Measurements from ENCODE around the gene BAIAP2L2.
A peak's percentile ranks its signal among the peaks of the same experiment; 100 is the strongest.
"Not testable (repeated sequence)": the region's sequence is repeated elsewhere in the genome, so short reads cannot be mapped to it uniquely, and the experiment has no call there.

Gene BAIAP2L2

GRCh38 chr22:38110008-38110862 lies at the start of gene BAIAP2L2:
Gene BAIAP2L2, minus strand, starts transcription at chr22:38110684. Its CDS starts 159 bp downstream, at chr22:38110525.
- no peaks in the 10 kb centered on the region for H3K9me3 Mint-ChIP-seq
- peaks cover 3% of the 10 kb centered on the region for H3K4me1 Mint-ChIP-seq
- DNase-seq (no peak), ATAC-seq (no peak)
- H3K4me3 Mint-ChIP-seq = no peak within 1 kb of the TSS
- H3K27me3 Mint-ChIP-seq = no peaks in the 10 kb centered on the region
- no peak within 1 kb of the TSS for H3K27ac Mint-ChIP-seq
- H3K36me3 Mint-ChIP-seq (ENCODE audit: low read depth) = no peaks in the 10 kb centered on the region

- Mint-ChIP-seq H3K27me3 (no peaks in the 10 kb centered on the region), H3K27ac (no peak overlapping the region), H3K36me3 (ENCODE audit: low read depth) (peaks cover 4% of the 10 kb centered on the region), H3K4me3 (no peak overlapping the region), H3K4me1 (no peaks in the 10 kb centered on the region), H3K9me3 (no peaks in the 10 kb centered on the region)
- ATAC-seq (no peak), DNase-seq (no peak)
Measured at GRCh38 chr22:38155703-38156102, 45.2 kb upstream of the BAIAP2L2 start.

- H3K27ac Mint-ChIP-seq; H3K9me3 Mint-ChIP-seq; H3K4me1 Mint-ChIP-seq; DNase-seq; H3K36me3 Mint-ChIP-seq (ENCODE audit: low read depth); H3K27me3 Mint-ChIP-seq; ATAC-seq; H3K4me3 Mint-ChIP-seq: not testable (repeated sequence)
Measured at GRCh38 chr22:38154563-38154915, 44.1 kb upstream of the BAIAP2L2 start.

- no peaks in the 10 kb centered on the region for H3K4me1 Mint-ChIP-seq
- no peak for DNase-seq
- ATAC-seq = no peak
Measured at GRCh38 chr22:38153821-38154562, 43.5 kb upstream of the BAIAP2L2 start.

GRCh38 chr22:38151126-38151500 lies 40.6 kb upstream of the BAIAP2L2 start:
- no peaks in the 10 kb centered on the region for H3K36me3 Mint-ChIP-seq (ENCODE audit: low read depth)
- no peak overlapping the region for H3K4me3 Mint-ChIP-seq
- no peak overlapping the region for H3K27ac Mint-ChIP-seq
- H3K4me1 Mint-ChIP-seq = peaks cover 12% of the 10 kb centered on the region
- DNase-seq = no peak
- H3K9me3 Mint-ChIP-seq = no peaks in the 10 kb centered on the region
- no peaks in the 10 kb centered on the region for H3K27me3 Mint-ChIP-seq
- no peak for ATAC-seq

More at GRCh38 chr22:38153821-38154562, 43.5 kb upstream of the BAIAP2L2 start:
- Mint-ChIP-seq H3K4me3 (no peak overlapping the region), H3K36me3 (ENCODE audit: low read depth) (no peaks in the 10 kb centered on the region), H3K9me3 (no peaks in the 10 kb centered on the region), H3K27me3 (no peaks in the 10 kb centered on the region), H3K27ac (no peak overlapping the region)

- no peak overlapping the region for H3K4me3 Mint-ChIP-seq
- peaks cover 15% of the 10 kb centered on the region for H3K4me1 Mint-ChIP-seq
- no peaks in the 10 kb centered on the region for H3K27me3 Mint-ChIP-seq
Measured at GRCh38 chr22:38148245-38148644, 37.8 kb upstream of the BAIAP2L2 start.

GRCh38 chr22:38146166-38146565 lies 35.7 kb upstream of the BAIAP2L2 start:
- not testable (repeated sequence) for H3K36me3 Mint-ChIP-seq (ENCODE audit: low read depth); ATAC-seq; H3K27ac Mint-ChIP-seq; DNase-seq; H3K9me3 Mint-ChIP-seq; H3K4me3 Mint-ChIP-seq; H3K27me3 Mint-ChIP-seq
- peaks cover 16% of the 10 kb centered on the region for H3K4me1 Mint-ChIP-seq

More at GRCh38 chr22:38148245-38148644, 37.8 kb upstream of the BAIAP2L2 start:
- DNase-seq = no peak
- Mint-ChIP-seq H3K9me3 (no peaks in the 10 kb centered on the region), H3K27ac (no peak overlapping the region), H3K36me3 (ENCODE audit: low read depth) (peaks cover 2% of the 10 kb centered on the region)
- ATAC-seq = no peak

- no peak for DNase-seq
- Mint-ChIP-seq H3K27me3 (no peaks in the 10 kb centered on the region), H3K27ac (no peak overlapping the region), H3K4me1 (peaks cover 16% of the 10 kb centered on the region), H3K9me3 (no peaks in the 10 kb centered on the region), H3K36me3 (ENCODE audit: low read depth) (peaks cover 2% of the 10 kb centered on the region), H3K4me3 (no peak overlapping the region)
- ATAC-seq = peak; percentile 24
Measured at GRCh38 chr22:38144025-38144405, 33.5 kb upstream of the BAIAP2L2 start.

GRCh38 chr22:38142606-38143005 lies 32.1 kb upstream of the BAIAP2L2 start:
- DNase-seq (no peak), ATAC-seq (no peak)
- Mint-ChIP-seq H3K27me3 (no peaks in the 10 kb centered on the region), H3K27ac (no peak overlapping the region), H3K4me1 (peaks cover 7% of the 10 kb centered on the region), H3K4me3 (no peak overlapping the region), H3K9me3 (no peaks in the 10 kb centered on the region), H3K36me3 (ENCODE audit: low read depth) (peaks cover 2% of the 10 kb centered on the region)

GRCh38 chr22:38141217-38141973 lies 30.9 kb upstream of the BAIAP2L2 start:
- Mint-ChIP-seq H3K4me1 (peaks cover 4% of the 10 kb centered on the region), H3K4me3 (no peak overlapping the region), H3K27ac (no peak overlapping the region), H3K27me3 (no peaks in the 10 kb centered on the region), H3K9me3 (no peaks in the 10 kb centered on the region), H3K36me3 (ENCODE audit: low read depth) (peaks cover 2% of the 10 kb centered on the region)
- ATAC-seq (no peak), DNase-seq (no peak)

- ATAC-seq = no peak
- Mint-ChIP-seq H3K36me3 (ENCODE audit: low read depth) (peaks cover 2% of the 10 kb centered on the region), H3K9me3 (no peaks in the 10 kb centered on the region), H3K27me3 (no peaks in the 10 kb centered on the region), H3K4me3 (no peak overlapping the region), H3K27ac (no peak overlapping the region), H3K4me1 (peaks cover 6% of the 10 kb centered on the region)
- no peak for DNase-seq
Measured at GRCh38 chr22:38139901-38140300, 29.4 kb upstream of the BAIAP2L2 start.

- Mint-ChIP-seq H3K36me3 (ENCODE audit: low read depth) (peaks cover 2% of the 10 kb centered on the region), H3K27me3 (no peaks in the 10 kb centered on the region), H3K4me3 (no peak overlapping the region), H3K9me3 (no peaks in the 10 kb centered on the region), H3K4me1 (peaks cover 6% of the 10 kb centered on the region), H3K27ac (no peak overlapping the region)
- no peak for ATAC-seq
- no peak for DNase-seq
Measured at GRCh38 chr22:38138961-38139360, 28.5 kb upstream of the BAIAP2L2 start.

GRCh38 chr22:38137876-38138687 lies 27.6 kb upstream of the BAIAP2L2 start:
- no peak for DNase-seq
- Mint-ChIP-seq H3K27ac (no peak overlapping the region), H3K36me3 (ENCODE audit: low read depth) (peaks cover 1% of the 10 kb centered on the region), H3K27me3 (no peaks in the 10 kb centered on the region), H3K4me1 (peaks cover 3% of the 10 kb centered on the region), H3K4me3 (no peak overlapping the region), H3K9me3 (no peaks in the 10 kb centered on the region)
- no peak for ATAC-seq

- Mint-ChIP-seq H3K4me1 (peaks cover 3% of the 10 kb centered on the region), H3K27ac (no peak overlapping the region), H3K9me3 (no peaks in the 10 kb centered on the region), H3K27me3 (no peaks in the 10 kb centered on the region), H3K4me3 (no peak overlapping the region), H3K36me3 (ENCODE audit: low read depth) (peaks cover 6% of the 10 kb centered on the region)
- DNase-seq = no peak
- no peak for ATAC-seq
Measured at GRCh38 chr22:38136607-38137006, 26.1 kb upstream of the BAIAP2L2 start.

Measured in activated naive CD8-positive, alpha-beta T cell treated with anti-CD3 and anti-CD28 coated beads, Interleukin-2, amount 50 U/mL, for 24 hours (primary cell).